ENCODE measurements around the gene NRG2.

- TF ChIP-seq POLR2A (IDR thresholded peaks at IDR 0.05; ENCODE audit: low read length) (no peak), CTCF (IDR thresholded peaks at IDR 0.05) (no peak), MYC (IDR thresholded peaks at IDR 0.05; ENCODE audit: borderline replicate concordance, low read length) (no peak), NR3C1 (IDR thresholded peaks at IDR 0.05) (no peak), SMC3 (IDR thresholded peaks at IDR 0.05) (no peak), KDM5A (IDR thresholded peaks at IDR 0.05) (no peak), CEBPB (IDR thresholded peaks at IDR 0.05) (no peak), RAD21 (conservative IDR thresholded peaks at IDR 0.05 in 1 of 2, IDR thresholded peaks at IDR 0.05 in 1 of 2) (no peak), KDM1A (IDR thresholded peaks at IDR 0.05; ENCODE audit: low read depth) (no peak)
Measured at GRCh38 chr5:140040358-140040757, 2.7 kb downstream of the NRG2 start.

All from A549 (cell line).